ENCODE data around the gene SOST.

SOST gene

GRCh38 chr17:43789482-43789881 is 30.9 kb upstream of the SOST start:
- Histone ChIP-seq H2AFZ (no peak overlapping the region), H3K4me1 (no peaks in the 10 kb centered on the region), H3K27ac (no peak overlapping the region), H3K27me3 (ENCODE audit: control insufficient read depth, insufficient read depth, low read length) (no peaks in the 10 kb centered on the region), H3K9me3 (ENCODE audit: control insufficient read depth, low read length) (no peaks in the 10 kb centered on the region), H3K36me3 (ENCODE audit: control insufficient read depth, insufficient read depth, low read length) (no peaks in the 10 kb centered on the region), H3K9ac (no peak overlapping the region), H3K4me3 (ENCODE audit: low read depth, low read length) (no peak overlapping the region), H3K4me2 (ENCODE audit: low read length) (no peak overlapping the region), H3K79me2 (no peaks in the 10 kb centered on the region)
- TF ChIP-seq CTCF (IDR thresholded peaks at IDR 0.05) = no peak

- H3K4me2 ChIP-seq (ENCODE audit: low read length) = no peak overlapping the region
- H3K4me1 ChIP-seq = no peaks in the 10 kb centered on the region
- H3K36me3 ChIP-seq (ENCODE audit: control insufficient read depth, insufficient read depth, low read length) = no peaks in the 10 kb centered on the region
- no peak overlapping the region for H2AFZ ChIP-seq
- H3K27me3 ChIP-seq (ENCODE audit: control insufficient read depth, insufficient read depth, low read length) = no peaks in the 10 kb centered on the region
- H3K27ac ChIP-seq = no peak overlapping the region
- TF ChIP-seq CTCF (IDR thresholded peaks at IDR 0.05) = no peak
- no peaks in the 10 kb centered on the region for H3K9me3 ChIP-seq (ENCODE audit: control insufficient read depth, low read length)
- no peak overlapping the region for H3K4me3 ChIP-seq (ENCODE audit: low read depth, low read length)
- H3K9ac ChIP-seq = no peak overlapping the region
- H3K79me2 ChIP-seq = no peaks in the 10 kb centered on the region
Measured at GRCh38 chr17:43788540-43788939, 29.9 kb upstream of the SOST start.

GRCh38 chr17:43787728-43788127 is 29.1 kb upstream of the SOST start:
- TF ChIP-seq CTCF (IDR thresholded peaks at IDR 0.05) = no peak
- Histone ChIP-seq H3K36me3 (ENCODE audit: control insufficient read depth, insufficient read depth, low read length) (no peaks in the 10 kb centered on the region), H3K27me3 (ENCODE audit: control insufficient read depth, insufficient read depth, low read length) (no peaks in the 10 kb centered on the region), H3K27ac (no peak overlapping the region), H3K9ac (no peak overlapping the region), H3K4me2 (ENCODE audit: low read length) (no peak overlapping the region), H3K4me3 (ENCODE audit: low read depth, low read length) (no peak overlapping the region), H2AFZ (no peak overlapping the region), H3K4me1 (no peaks in the 10 kb centered on the region), H3K9me3 (ENCODE audit: control insufficient read depth, low read length) (no peaks in the 10 kb centered on the region), H3K79me2 (no peaks in the 10 kb centered on the region)

GRCh38 chr17:43784628-43785101 is 26.1 kb upstream of the SOST start:
- H3K36me3 ChIP-seq (ENCODE audit: control insufficient read depth, insufficient read depth, low read length) = no peaks in the 10 kb centered on the region
- H3K9ac ChIP-seq = no peak overlapping the region
- no peaks in the 10 kb centered on the region for H3K27me3 ChIP-seq (ENCODE audit: control insufficient read depth, insufficient read depth, low read length)
- H3K4me2 ChIP-seq (ENCODE audit: low read length) = no peak overlapping the region
- H3K4me1 ChIP-seq = no peaks in the 10 kb centered on the region
- H3K4me3 ChIP-seq (ENCODE audit: low read depth, low read length) = no peak overlapping the region
- H3K27ac ChIP-seq = no peak overlapping the region
- H2AFZ ChIP-seq = no peak overlapping the region
- H3K79me2 ChIP-seq = no peaks in the 10 kb centered on the region
- H3K9me3 ChIP-seq (ENCODE audit: control insufficient read depth, low read length) = no peaks in the 10 kb centered on the region
- TF ChIP-seq CTCF (IDR thresholded peaks at IDR 0.05) = no peak

- no peak overlapping the region for H3K4me2 ChIP-seq (ENCODE audit: low read length)
- H3K36me3 ChIP-seq (ENCODE audit: control insufficient read depth, insufficient read depth, low read length) = no peaks in the 10 kb centered on the region
- no peaks in the 10 kb centered on the region for H3K4me1 ChIP-seq
- H2AFZ ChIP-seq = no peak overlapping the region
- no peak overlapping the region for H3K9ac ChIP-seq
- no peak overlapping the region for H3K4me3 ChIP-seq (ENCODE audit: low read depth, low read length)
- H3K27ac ChIP-seq = no peak overlapping the region
- TF ChIP-seq CTCF (IDR thresholded peaks at IDR 0.05) = no peak
- no peaks in the 10 kb centered on the region for H3K79me2 ChIP-seq
- no peaks in the 10 kb centered on the region for H3K27me3 ChIP-seq (ENCODE audit: control insufficient read depth, insufficient read depth, low read length)
- no peaks in the 10 kb centered on the region for H3K9me3 ChIP-seq (ENCODE audit: control insufficient read depth, low read length)
Measured at GRCh38 chr17:43784068-43784467, 25.5 kb upstream of the SOST start.

All from parathyroid adenoma (tissue), 2 donors.